HCT116 (cell line): ENCODE measurements around the gene ZWILCH. TPM values are rescaled to one million over a fixed set of nuclear protein-coding genes. Genes with fewer than 3 reads are reported as not detected.

Source experiments
- ATAC-seq: fragments of 200-7000 bp; cut with Tn5 transposase; 2 replicates; pipeline ENCODE4 v1.9.1; 2020; ENCODE audit warnings: mild to moderate bottlenecking, moderate library complexity
- BruUV-seq: library from RNA; stranded (reverse); fragments of 400-500 nt; replicated peaks from 2 replicates; lab custom pipeline; 2021; lab: Mats Ljungman, UMichigan
- CTCF ChIA-PET: fragments of 300-600 bp; sonication (Branson Sonifier 250); formaldehyde crosslinking; loops from one replicate; lab custom pipeline; 2021; ENCODE audit warnings: antibody characterized with exemption; lab: Charles Lee
- POLR2A ChIA-PET: fragments of 300-600, 350-600 bp; sonication (Branson Sonifier 250); formaldehyde crosslinking; loops from one replicate; lab custom pipeline; 2021; ENCODE audit warnings: antibody characterized with exemption; lab: Charles Lee
- RAD21 ChIA-PET, 2 experiments: fragments of 300-600 bp; sonication (Branson Sonifier 250); formaldehyde crosslinking; loops; one replicate each; lab custom pipeline; 2023; ENCODE audit warnings: low total read pairs in 2 of 2; ENCODE audit not compliant: uncharacterized antibody in 2 of 2, unreplicated experiment in 2 of 2, low non-redundant PET in 1 of 2; lab: Charles Lee
- DNase-seq: peaks from one replicate; pipeline ENCODE4 v3.0.0-alpha.2; 2010; ENCODE audit warnings: low read depth, low spot score
- H2AFZ ChIP-seq: fragments of 200-600 bp; shearing (Covaris generic), sonication (generic); 2 replicates; pipeline ENCODE4 v1.6.1; 2017; ENCODE audit warnings: low read depth, mixed run types, mixed read lengths, antibody characterized with exemption, low read length; ENCODE audit not compliant: poor library complexity, severe bottlenecking
- H3K27ac ChIP-seq: 2 replicates; pipeline ENCODE4 v1.5.1; 2012; ENCODE audit warnings: low read depth, low read length
- H3K27me3 ChIP-seq: fragments of 200-600 bp; sonication (generic); 2 replicates; pipeline ENCODE4 v1.6.1; 2016; ENCODE audit warnings: mixed run types, low read length, mixed read lengths; ENCODE audit not compliant: insufficient read depth
- H3K36me3 ChIP-seq, 2 experiments: fragments of 200-500 bp in 1 of 2; fragments of 200-600 bp in 1 of 2; sonication (Bioruptor generic) in 1 of 2; sonication (generic) in 1 of 2; 2 replicates each; pipeline versions ENCODE4 v1.5.1 to v1.6.1; 2014 to 2016; ENCODE audit warnings: low read length in 2 of 2, inconsistent platforms in 1 of 2, mixed read lengths in 1 of 2, mixed run types in 1 of 2; ENCODE audit not compliant: insufficient read depth in 2 of 2, control insufficient read depth in 1 of 2
- H3K4me1 ChIP-seq, 2 experiments: fragments of 200-600 bp in 1 of 2; sonication (generic) in 1 of 2; 2 replicates each; pipeline versions ENCODE4 v1.5.1 to v1.6.1; 2012 to 2017; ENCODE audit warnings: low read length in 2 of 2, inconsistent platforms in 1 of 2, mild to moderate bottlenecking in 1 of 2, mixed read lengths in 1 of 2, mixed run types in 1 of 2, moderate library complexity in 1 of 2; ENCODE audit not compliant: insufficient read depth in 2 of 2, control insufficient read depth in 1 of 2
- H3K4me2 ChIP-seq: fragments of 200-600 bp; sonication (generic); 2 replicates; pipeline ENCODE4 v1.6.1; 2017; ENCODE audit warnings: mixed run types, low read length, mixed read lengths
- H3K4me3 ChIP-seq, 2 experiments: fragments of 200-600 bp in 1 of 2; sonication (generic) in 1 of 2; replicated peaks in 1 of 2; 2 replicates each; pipeline ENCODE4 v1.5.1; 2011 to 2016; ENCODE audit warnings: low read length in 2 of 2, control low read depth in 1 of 2, low read depth in 1 of 2, mild to moderate bottlenecking in 1 of 2, mixed read lengths in 1 of 2, mixed run types in 1 of 2
- H3K79me2 ChIP-seq: fragments of 200-600 bp; sonication (generic); 2 replicates; pipeline ENCODE4 v1.6.1; 2017; ENCODE audit warnings: mild to moderate bottlenecking, mixed run types, low read length, moderate library complexity, mixed read lengths; ENCODE audit not compliant: insufficient read depth
- H3K9ac ChIP-seq: fragments of 200-600 bp; sonication (generic); 2 replicates; pipeline ENCODE4 v1.6.1; 2016; ENCODE audit warnings: low read length, mixed read lengths
- H3K9me2 ChIP-seq: fragments of 200-600 bp; sonication (generic), shearing (Covaris generic); 2 replicates; pipeline ENCODE4 v1.6.1; 2017; ENCODE audit warnings: mixed run types, mild to moderate bottlenecking, moderate library complexity; ENCODE audit not compliant: insufficient read depth
- H3K9me3 ChIP-seq, 2 experiments: fragments of 200-500 bp in 1 of 2; fragments of 200-600 bp in 1 of 2; sonication (Bioruptor generic) in 1 of 2; sonication (generic) in 1 of 2; 2 replicates each; pipeline ENCODE4 v1.6.1; 2014 to 2017; ENCODE audit warnings: low read length in 2 of 2, mixed read lengths in 2 of 2, inconsistent platforms in 1 of 2, low read depth in 1 of 2, mild to moderate bottlenecking in 1 of 2, mixed run types in 1 of 2, moderate library complexity in 1 of 2; ENCODE audit not compliant: control insufficient read depth in 1 of 2, insufficient read depth in 1 of 2
- H4K20me1 ChIP-seq: fragments of 200-600 bp; sonication (generic), shearing (Covaris generic); 2 replicates; pipeline ENCODE4 v1.6.1; 2017; ENCODE audit warnings: mixed run types, mild to moderate bottlenecking, moderate library complexity; ENCODE audit not compliant: insufficient read depth
- ATF3 ChIP-seq: IDR thresholded peaks from 2 replicates; pipeline ENCODE4 v1.6.1; 2012
- CTCF ChIP-seq, 3 experiments: fragments of 200-600 bp in 1 of 3; sonication (generic) in 1 of 3; IDR thresholded peaks in 2 of 3; conservative IDR thresholded peaks in 1 of 3; 2 replicates each; pipeline ENCODE4 v1.5.1; 2012 to 2017; ENCODE audit warnings: low read depth in 2 of 3, low read length in 2 of 3, antibody characterized with exemption in 1 of 3, borderline replicate concordance in 1 of 3, control low read depth in 1 of 3, mild to moderate bottlenecking in 1 of 3, mixed read lengths in 1 of 3, mixed run types in 1 of 3, moderate library complexity in 1 of 3; ENCODE audit not compliant: insufficient read depth in 1 of 3
- EGR1 ChIP-seq: IDR thresholded peaks from 2 replicates; pipeline ENCODE4 v1.6.1; 2012; ENCODE audit warnings: low read depth
- EZH2phosphoT487 ChIP-seq: fragments of 200-600 bp; IDR thresholded peaks from 2 replicates; pipeline ENCODE4 v1.6.1; 2018; ENCODE audit warnings: antibody characterized with exemption, borderline replicate concordance
- JUND ChIP-seq: IDR thresholded peaks from 2 replicates; pipeline ENCODE4 v1.6.1; 2012
- MAX ChIP-seq: IDR thresholded peaks from 2 replicates; pipeline ENCODE4 v1.6.1; 2012
- POLR2A ChIP-seq: IDR thresholded peaks from 2 replicates; pipeline ENCODE4 v1.7.0; 2011; ENCODE audit warnings: borderline replicate concordance; ENCODE audit not compliant: insufficient read depth, insufficient read length; ENCODE audit errors: extremely low read depth
- POLR2AphosphoS5 ChIP-seq: IDR thresholded peaks from 2 replicates; pipeline ENCODE4 v1.6.1; 2011; ENCODE audit warnings: mild to moderate bottlenecking, low read depth, low read length, moderate library complexity
- REST ChIP-seq: IDR thresholded peaks from 2 replicates; pipeline ENCODE4 v1.6.1; 2012; ENCODE audit warnings: low read depth
- SRF ChIP-seq: IDR thresholded peaks from 2 replicates; pipeline ENCODE4 v1.6.1; 2012; ENCODE audit warnings: low read depth
- YY1 ChIP-seq: IDR thresholded peaks from 2 replicates; pipeline ENCODE4 v1.6.1; 2011; ENCODE audit warnings: low read length, low read depth, moderate library complexity, mild to moderate bottlenecking; ENCODE audit not compliant: insufficient replicate concordance; ENCODE audit errors: extremely low read depth
- ZFX ChIP-seq: fragments of 450-650 bp; IDR thresholded peaks from 2 replicates; pipeline ENCODE4 v1.6.1; 2017
- ZNF274 ChIP-seq: fragments of 200-500 bp; sonication (Bioruptor generic); IDR thresholded peaks from 2 replicates; pipeline ENCODE4 v1.6.1; 2014; ENCODE audit warnings: mild to moderate bottlenecking, low read depth, low read length, inconsistent platforms
- intact Hi-C: fragments of 100-400 bp; cut with micrococcal nuclease; formaldehyde crosslinking; loops from 2 replicates; pipeline ENCODE4 v1.10.0; 2022
- total RNA-seq: library from RNA; stranded (reverse); gene quantifications from one replicate; pipeline ENCODE4 v1.2.1, GENCODE V29; 2021; ENCODE audit not compliant: unreplicated experiment

Gene ZWILCH
- total RNA-seq, 1 experiment from 2014 or later: 25.8 TPM

GRCh38 chr15:66594836-66595235, 89.7 kb downstream of the ZWILCH start:
- TF ChIP-seq JUND (no peak), ZNF274 (no peak), EZH2phosphoT487 (no peak), ATF3 (no peak), POLR2A (no peak), EGR1 (no peak), YY1 (no peak), ZFX (no peak), CTCF (IDR thresholded peaks at IDR 0.05 in 2 of 3, conservative IDR thresholded peaks at IDR 0.05 in 1 of 3; ENCODE audit: borderline replicate concordance in 1 of 3, insufficient read depth in 1 of 3, low read depth in 2 of 3, low read length in 2 of 3) (no peak), MAX (no peak), REST (no peak), POLR2AphosphoS5 (no peak), SRF (no peak)
- CTCF ChIA-PET: interaction anchor here (1.0 kb wide), 1 partner anchor 9 kb away, joined by 4 read pairs; no protein-coding TSS in a partner anchor
- Histone ChIP-seq H3K4me1 (no peaks in the 10 kb centered on the region), H3K9ac (no peak overlapping the region), H3K27ac (no peak overlapping the region), H3K9me2 (no peaks in the 10 kb centered on the region), H3K27me3 (no peaks in the 10 kb centered on the region), H3K9me3 (no peaks in the 10 kb centered on the region), H3K4me2 (no peak overlapping the region), H3K79me2 (no peaks in the 10 kb centered on the region), H3K4me3 (no peak overlapping the region), H4K20me1 (no peaks in the 10 kb centered on the region), H3K36me3 (no peaks in the 10 kb centered on the region), H2AFZ (no peak overlapping the region)
- ATAC-seq: no peak
- no TSS peak for BruUV-seq
- RAD21 ChIA-PET: no interaction called here
- no peak for DNase-seq
- intact Hi-C loops: no loop called here
- POLR2A ChIA-PET: no interaction called here
